MM.1S (cell line): Measurements from ENCODE around the gene CNIH3.

Source experiments
- EZH2 ChIP-seq: fragments of 300-600 bp; sonication (generic); optimal IDR thresholded peaks from 2 replicates; pipeline ENCODE3; 2017; ENCODE audit warnings: low read depth, mild to moderate bottlenecking, antibody characterized with exemption, low read length, mixed read lengths
- TF ChIP-seq, protein P1 (sequence below): fragments of 300-600 bp; sonication (generic); IDR thresholded peaks from 2 replicates; pipeline ENCODE4 v1.5.1; 2016; ENCODE audit warnings: antibody characterized with exemption, low read length, mixed read lengths

DNA sequence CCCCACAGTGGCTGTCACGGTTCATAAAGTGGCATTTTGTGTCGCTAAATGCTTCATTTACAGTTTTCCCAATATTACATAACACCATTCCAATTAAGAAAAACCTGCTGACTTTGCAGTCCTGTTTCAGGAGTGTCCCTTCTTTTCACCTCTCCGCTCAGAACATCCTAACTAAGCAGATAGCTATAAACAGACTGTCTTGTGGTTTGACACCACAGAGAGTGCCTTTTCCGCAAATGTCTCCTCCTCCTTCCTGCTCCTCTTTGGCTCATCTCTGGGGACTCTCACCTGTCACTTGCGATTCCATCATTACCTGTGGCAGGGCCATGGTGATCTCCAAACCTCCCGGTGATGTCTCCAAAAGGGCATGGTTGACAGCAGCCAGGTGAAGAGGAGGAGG, 119.0 kb downstream of the CNIH3 start:
- TF ChIP-seq, protein P1, sequence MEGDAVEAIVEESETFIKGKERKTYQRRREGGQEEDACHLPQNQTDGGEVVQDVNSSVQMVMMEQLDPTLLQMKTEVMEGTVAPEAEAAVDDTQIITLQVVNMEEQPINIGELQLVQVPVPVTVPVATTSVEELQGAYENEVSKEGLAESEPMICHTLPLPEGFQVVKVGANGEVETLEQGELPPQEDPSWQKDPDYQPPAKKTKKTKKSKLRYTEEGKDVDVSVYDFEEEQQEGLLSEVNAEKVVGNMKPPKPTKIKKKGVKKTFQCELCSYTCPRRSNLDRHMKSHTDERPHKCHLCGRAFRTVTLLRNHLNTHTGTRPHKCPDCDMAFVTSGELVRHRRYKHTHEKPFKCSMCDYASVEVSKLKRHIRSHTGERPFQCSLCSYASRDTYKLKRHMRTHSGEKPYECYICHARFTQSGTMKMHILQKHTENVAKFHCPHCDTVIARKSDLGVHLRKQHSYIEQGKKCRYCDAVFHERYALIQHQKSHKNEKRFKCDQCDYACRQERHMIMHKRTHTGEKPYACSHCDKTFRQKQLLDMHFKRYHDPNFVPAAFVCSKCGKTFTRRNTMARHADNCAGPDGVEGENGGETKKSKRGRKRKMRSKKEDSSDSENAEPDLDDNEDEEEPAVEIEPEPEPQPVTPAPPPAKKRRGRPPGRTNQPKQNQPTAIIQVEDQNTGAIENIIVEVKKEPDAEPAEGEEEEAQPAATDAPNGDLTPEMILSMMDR: no peak
- TF ChIP-seq EZH2: no peak
